ENCODE data around the gene RASGRP1.
"Not testable (repeated sequence)": the region's sequence is repeated elsewhere in the genome, so short reads cannot be mapped to it uniquely, and the experiment has no call there.

RASGRP1 gene

DNA sequence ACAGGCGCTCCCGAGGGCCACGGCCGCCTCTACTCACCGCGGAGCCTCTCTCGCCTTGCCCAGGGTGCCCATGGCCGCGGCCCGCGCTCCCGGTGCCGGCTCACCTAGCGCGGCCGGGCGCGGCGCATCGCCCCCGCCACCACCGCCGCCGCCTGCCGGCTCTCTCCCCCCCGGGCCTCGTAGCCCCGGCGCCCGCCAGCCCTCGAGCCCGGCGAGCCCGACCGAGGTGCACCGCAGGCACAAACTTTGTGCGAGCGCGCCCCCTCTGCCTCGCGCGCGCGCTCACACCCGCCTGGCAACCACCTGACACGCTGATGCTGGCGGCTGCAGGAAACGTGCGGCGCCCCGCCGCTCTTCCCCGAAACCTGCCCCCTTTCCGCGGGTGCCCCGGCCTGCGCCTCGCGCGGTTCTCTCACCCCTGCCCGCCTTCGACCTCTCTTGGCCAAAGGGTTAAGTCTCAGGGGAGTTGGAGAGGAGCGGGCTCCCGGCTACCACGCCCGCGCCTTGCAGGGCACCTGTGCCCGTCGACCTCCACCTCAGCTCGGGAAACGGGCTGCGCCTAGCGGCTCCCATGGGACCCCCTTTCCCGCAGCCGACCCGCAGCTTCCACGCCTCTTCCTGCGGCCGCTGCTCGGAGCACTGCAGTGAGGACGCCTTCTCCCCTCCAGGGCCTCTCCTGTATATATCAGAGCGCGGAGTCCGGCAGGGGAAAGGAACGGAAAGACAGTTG lies at the start of gene RASGRP1:
Gene RASGRP1 (minus strand): TSS at position 258 of the 730 bp plus-strand sequence. CDS start 186 bp downstream, at position 72.
- peak; percentile 64 for DNase-seq (ENCODE audit: low spot score)

DNA sequence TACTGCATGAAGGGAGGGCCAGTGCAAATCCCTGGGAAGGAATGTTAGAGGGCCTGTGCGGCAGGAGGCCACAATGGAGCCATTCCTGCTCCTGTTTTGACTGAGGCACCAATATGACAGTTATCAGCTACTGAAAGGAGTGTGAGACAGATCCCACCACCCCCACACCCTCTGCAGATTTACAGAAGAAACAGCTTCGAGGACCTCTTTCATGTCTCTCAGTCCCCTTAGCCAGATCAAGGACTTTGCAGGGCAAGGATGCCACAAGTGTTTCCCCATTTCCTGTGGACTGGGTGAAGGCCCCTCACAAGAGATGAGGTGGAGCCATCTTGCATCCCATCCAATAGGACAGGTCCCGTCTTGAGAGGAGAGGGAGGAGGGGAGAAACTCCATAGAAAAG lies 48.5 kb upstream of the RASGRP1 start:
- DNase-seq (ENCODE audit: low spot score): no peak

DNA sequence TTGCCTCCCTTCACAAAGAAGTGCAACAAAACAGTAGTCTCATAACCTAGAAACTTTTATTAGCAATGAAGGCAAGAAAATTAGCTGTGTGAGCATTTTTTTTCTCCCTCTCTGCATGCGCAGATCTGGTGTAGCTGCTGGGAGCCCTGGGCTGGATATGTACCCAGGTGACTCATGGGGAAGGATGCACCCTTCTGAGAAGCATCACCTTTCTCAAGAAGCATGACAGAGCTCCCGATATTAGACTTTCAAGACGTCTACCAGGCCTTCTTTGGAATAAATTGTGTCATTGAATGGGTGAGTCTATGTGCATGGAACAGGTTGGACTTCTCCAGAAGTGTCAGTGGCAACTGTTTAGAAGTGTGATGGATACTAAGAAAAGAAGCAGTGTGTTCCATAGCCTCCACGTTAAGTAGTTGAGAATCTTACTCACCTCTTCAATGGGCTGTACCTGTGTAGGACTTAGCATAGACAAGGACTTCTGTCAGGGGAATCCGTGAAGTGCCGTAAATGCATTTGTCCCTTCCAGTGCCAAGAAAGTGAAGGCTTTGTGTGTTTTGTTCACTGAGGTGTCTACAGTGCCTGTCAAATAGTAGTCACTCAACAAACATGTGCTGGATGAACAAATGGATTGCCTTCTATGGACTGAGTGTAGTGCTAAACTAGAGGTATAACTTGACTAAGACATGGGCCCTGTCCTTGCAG lies 47.7 kb upstream of the RASGRP1 start:
- DNase-seq (ENCODE audit: low spot score): no peak

DNA sequence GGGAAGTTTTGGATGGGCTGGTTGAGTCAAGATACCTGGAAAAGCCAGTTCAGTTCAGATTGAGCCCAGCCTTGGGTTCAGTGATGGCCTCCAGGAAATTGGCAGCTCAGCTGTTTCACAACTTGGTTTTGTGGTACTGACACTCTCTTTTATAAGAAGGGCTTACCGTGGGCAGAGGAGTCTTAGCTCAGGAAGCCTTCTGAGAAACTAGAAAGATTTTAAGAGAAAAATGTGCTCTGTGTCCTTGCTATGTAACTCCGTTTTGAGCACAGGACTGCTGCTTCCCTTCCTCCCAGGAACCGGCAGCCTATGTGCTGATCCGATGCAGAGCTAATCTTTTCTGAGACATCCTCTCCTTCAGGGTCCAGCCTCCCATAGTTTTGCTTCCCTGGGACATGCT lies 46.6 kb upstream of the RASGRP1 start:
- no peak for DNase-seq (ENCODE audit: low spot score)

DNA sequence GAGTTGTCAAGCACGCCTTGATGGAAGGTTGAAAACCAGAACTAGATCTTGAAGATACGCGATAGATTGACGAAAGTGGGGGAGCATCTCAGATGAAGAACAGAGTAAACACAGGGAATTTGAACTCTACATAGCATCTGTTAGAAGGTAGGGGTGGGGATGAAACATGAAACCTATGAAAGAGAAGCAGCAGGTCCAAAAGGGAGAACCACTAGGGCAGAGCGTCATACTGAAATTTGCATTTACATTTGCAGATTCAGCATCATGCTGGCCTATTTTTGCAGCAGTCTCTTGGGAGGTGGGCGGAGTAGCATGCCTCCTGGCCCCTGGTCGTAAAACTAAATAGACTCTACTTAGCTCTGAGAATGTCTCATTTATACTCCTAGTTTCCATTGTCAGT lies 46.1 kb upstream of the RASGRP1 start:
- no peak for DNase-seq (ENCODE audit: low spot score)

DNA sequence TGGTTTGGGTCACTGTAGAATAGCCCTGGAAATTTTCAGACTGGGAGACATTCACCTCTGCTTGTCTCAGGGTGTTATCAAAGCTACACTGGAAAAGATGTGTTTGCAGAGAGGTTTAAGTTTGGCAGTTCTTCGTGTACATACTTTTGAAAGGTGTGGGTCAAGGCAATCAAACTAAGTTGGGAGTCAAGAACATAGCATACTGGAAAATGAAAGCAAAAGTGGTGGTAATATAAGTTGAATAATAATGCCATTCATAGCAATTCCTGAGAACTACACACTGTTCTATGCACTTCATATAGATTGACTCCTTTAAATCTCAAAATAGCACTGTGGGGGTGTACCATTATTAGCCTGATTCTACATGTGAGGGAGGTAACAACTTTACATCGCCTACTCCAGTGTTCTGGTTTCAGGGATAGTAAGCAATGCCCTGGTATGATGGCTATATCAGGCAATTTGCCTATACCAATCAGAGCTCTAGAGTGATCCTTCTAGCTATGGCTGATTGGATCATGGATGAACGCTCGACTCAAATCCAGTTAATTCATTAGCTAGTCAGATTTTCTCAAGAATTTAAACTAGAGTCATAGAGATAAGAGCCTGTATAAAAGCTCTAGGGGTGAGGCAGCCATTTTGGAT lies 44.6 kb upstream of the RASGRP1 start:
- no peak for DNase-seq (ENCODE audit: low spot score)

DNA sequence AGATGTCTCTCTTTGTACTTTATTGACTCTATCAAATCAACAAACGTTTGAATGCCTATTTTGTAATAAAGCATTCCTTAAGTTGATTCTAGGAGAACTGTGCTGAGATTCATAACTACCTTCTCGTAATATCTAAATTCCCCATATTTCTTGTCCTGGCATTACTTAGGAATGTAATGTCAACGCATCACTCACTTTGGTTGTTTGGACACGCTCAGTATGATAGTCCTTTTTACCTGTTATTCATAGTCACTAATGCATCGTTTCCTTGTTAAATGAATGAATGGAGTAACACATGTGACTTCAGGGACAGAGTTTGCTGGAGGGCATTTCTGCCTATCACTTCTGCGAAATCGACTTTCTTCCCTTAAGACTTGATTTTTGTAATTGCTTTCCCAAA lies 44.1 kb upstream of the RASGRP1 start:
- DNase-seq (ENCODE audit: low spot score): no peak

DNA sequence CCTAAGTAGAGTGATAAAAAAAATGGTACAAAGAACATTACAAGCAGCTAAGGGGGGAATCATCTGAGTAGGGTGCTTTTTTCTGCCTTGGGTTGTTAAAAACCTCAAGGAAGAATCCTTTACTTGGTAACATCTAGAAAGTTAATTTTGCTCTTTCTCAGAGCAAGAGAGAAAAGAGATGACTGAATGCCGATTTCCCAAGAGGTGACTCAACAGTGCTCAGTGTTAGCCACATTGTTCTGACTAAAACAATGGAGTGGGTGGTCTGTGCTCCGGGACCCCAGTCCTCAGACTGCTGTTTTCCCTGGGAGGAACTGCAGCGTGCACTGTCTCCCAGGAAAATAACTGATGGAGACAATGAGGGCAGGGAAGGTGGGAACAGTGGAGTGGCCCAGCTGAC lies 41.1 kb upstream of the RASGRP1 start:
- no peak for DNase-seq (ENCODE audit: low spot score)

DNA sequence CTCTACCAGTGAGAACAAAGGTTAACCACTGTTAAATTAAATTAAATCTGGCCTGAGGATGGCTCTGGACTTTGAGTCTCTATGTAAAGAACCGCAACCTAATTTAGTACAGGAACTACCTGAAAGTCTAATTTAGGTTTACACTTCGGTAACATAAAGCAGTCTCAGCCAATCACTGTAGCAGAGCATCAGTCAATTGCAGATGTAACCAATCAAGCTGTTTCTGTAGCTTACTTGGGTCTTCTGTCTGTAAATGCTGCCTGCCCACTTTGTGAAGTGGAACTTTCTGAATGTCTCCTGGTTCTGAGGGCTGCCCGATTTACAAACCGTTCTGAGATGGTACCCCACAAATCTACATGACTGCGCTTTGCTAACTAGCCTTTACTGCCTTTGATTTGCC lies 39.1 kb upstream of the RASGRP1 start:
- no peak for DNase-seq (ENCODE audit: low spot score)

DNA sequence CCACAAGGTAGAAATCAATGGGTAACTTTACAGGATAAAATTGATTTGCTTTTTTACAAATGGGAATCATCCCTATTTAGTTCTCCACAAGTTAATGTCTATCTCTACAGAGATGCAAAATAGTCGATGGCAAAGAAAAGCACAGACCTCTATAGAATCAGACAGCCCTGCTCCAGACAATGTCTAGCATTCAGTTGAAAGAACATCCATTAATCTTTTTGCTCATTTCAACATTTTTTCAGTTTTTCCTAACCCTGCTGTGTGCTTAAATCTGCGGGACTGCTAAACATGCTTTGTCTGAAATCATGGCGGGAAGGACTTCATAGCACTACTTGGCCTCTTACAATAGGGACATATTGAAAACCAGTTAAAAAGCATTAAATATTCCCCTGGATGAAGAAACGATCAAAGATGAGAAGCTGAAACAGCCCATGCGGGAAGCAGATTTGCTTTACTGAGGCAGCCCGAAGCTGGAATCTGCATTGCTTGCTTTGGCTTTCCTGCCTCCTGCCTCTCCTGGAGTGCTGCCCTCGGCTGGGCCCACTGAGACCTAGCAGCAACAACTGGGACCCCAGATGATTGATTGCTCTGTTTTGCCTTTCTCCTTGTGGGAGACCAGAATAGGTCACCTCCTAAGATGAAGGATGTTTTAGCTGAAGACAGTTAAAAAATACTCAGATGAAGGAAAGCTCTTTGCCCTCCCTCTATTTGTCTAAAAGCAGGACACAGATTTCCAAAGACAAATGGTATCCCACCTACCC lies 38.5 kb upstream of the RASGRP1 start:
- no peak for DNase-seq (ENCODE audit: low spot score)

DNA sequence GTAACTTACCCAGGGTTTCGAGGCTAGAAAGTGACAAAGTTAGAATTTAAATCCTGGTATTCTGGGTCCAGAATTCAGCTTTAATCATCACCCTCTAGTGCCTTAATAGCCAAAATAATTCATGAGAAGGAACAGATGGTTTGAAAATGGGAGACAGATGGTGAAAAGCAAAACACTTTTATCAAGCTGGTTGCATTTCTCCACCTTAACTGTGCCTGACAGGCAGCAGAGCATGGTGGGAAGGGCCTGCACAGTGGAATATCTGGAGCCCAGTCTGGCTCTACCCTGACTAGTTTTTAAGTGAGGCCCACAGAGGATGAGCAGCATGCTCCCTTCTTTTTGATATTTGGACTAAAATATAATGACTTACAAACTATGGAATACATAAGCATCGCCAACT lies 35.6 kb upstream of the RASGRP1 start:
- no peak for DNase-seq (ENCODE audit: low spot score)

DNA sequence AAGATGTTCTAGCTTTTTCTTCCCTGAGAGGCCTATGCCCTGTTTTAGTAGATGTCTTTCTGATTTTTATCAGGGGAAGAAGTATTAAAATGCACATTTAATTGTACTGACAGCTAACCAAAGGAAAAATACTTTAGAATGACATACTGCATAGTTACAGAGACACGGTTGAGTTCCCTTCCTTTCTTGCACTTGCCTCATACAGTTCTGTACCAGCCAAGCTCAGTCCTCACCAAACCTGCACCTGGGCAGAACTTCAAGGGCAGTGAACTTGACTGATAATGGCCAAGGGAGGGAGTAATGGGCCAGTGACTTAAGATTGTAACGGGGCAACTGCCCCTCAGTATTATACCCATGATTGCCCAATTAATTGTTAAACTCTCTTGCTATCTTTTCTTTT lies 34.1 kb upstream of the RASGRP1 start:
- no peak for DNase-seq (ENCODE audit: low spot score)

DNA sequence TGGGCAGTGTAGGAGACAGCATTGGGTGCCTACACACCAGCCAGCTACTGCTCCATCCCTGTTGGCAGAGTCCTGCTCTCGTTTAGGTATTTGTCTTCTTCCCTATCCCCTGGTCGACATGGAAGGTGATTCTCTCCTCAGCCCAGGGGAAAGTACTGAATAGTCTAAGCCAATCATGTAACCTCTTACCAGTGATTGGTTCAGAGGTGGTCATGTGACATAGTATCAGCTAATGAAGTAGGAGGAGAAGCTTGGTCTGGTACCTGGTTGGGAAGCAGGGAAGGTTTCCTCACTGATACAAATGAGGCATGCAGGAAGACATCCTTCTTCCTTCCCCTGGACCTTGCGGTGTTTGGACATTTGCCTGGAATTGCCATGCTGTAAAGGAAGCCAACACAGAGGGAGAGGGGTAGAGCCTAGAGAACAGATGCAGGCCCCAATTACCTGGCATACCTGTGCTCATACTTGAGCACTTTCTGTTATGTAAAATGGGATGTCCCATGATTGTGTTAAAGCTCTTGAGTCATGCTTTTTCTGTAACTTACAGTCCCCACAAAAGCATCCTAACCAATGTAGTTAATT lies 32.7 kb upstream of the RASGRP1 start:
- DNase-seq (ENCODE audit: low spot score): no peak

DNA sequence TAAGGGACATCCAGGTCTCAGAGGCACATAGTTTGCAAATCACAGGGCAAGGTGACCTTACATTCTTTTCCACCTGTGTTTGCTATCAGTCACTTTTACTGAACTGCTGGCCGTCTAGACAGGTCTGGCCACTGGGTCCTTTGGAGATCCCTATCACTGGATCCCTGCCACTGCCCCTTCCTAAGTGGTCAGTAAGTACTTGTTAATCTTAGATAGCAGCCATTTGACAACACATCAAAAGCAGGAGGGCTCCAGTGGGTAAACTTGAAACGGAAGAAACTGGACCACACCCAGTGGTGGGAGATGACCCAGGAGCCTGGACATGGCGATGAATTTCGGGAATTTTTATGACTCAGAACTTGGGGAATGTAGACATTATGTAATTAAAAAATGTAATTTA lies 28.9 kb upstream of the RASGRP1 start:
- no peak for DNase-seq (ENCODE audit: low spot score)

DNA sequence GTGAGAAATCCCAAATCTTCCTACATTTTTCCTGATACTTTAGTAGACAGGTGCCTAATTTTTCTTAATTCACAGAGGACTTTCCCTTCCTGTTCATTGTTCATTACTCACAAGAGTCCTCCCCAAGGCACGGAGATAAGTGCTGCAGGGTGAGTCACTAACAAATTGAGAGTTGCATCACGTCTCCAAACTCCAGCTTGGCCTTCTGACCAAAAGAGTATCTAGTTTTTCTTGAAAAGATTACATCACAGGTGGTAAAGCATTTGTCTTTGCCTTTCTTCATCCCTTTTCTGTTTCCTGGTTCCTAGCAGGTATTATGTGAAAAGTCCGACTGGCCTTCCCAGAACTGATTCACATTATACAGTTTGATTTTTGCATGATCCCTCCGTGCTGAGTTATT lies 24.9 kb upstream of the RASGRP1 start:
- DNase-seq (ENCODE audit: low spot score): no peak

DNA sequence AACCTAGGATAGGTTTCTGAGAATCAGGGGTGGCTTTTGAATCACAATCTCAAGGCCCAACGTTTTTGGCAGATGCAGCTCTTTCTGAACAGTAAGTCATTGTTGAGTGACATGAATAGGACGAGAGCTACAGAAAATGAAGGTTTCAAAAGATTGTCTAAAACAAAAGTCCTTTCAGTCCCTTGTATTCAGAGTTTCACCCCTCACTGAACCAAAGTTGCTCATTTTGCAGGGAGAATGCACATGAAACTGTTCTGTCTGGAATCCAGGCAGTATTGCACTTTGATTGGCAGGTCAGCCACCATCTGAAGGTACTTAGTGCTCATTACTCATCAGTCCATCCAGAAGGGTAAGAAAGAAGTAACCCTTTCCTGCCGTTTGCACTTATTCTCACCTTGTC lies 24.1 kb upstream of the RASGRP1 start:
- DNase-seq (ENCODE audit: low spot score): no peak

DNA sequence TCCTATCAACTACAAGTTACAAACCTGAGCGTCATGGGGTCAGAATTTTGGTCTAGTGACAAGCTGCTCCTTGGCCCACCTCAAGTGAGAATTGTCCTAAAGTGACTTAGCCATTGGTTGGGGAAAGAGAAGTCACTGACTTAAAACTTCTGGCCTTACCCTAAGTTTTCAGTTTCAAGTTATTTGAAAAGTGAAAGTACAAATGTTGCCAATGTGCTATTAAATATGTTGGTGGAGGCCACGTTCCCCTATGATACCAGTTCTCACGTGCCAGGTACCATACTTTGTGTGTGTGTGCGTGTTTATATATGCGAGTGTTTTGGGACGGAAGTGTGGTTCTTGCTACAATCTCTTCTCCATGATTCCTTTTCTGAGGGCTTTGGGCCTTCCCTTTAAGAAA lies 22.6 kb upstream of the RASGRP1 start:
- no peak for DNase-seq (ENCODE audit: low spot score)

DNA sequence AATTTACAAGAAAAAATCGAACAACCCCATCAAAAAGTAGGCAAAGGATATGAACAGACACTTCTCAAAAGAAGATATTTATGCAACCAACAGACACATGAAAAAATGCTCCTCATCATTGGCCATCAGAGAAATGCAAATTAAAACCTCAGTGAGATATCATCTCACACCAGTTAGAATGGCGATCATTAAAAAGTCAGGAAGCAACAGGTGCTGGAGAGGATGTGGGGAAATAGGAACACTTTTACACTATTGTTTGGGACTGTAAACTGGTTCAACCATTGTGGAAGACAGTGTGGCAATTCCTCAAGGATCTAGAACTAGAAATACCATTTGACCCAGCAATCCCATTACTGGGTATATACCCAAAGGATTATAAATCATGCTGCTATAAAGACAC lies 21.4 kb upstream of the RASGRP1 start:
- not testable (repeated sequence) for DNase-seq (ENCODE audit: low spot score)

DNA sequence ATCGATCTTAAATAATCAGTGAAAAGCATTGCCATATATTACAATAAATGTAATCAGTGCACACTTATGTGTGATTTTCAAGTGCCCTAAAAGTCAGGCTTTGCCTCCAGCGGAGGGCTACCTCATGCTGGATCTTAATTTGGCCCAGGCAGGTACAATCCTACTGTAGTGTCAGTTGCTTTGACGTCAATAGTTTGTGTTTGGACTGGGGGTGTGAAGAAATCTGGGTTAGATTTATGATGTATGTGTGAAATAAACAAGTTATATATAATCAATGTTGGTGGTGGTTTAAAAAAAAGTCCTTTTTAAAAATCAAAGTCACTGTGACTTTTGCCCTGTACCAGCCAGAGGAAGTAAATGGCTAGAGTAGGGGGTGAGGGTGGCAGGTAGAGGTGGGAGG lies 14.0 kb upstream of the RASGRP1 start:
- DNase-seq (ENCODE audit: low spot score): no peak

DNA sequence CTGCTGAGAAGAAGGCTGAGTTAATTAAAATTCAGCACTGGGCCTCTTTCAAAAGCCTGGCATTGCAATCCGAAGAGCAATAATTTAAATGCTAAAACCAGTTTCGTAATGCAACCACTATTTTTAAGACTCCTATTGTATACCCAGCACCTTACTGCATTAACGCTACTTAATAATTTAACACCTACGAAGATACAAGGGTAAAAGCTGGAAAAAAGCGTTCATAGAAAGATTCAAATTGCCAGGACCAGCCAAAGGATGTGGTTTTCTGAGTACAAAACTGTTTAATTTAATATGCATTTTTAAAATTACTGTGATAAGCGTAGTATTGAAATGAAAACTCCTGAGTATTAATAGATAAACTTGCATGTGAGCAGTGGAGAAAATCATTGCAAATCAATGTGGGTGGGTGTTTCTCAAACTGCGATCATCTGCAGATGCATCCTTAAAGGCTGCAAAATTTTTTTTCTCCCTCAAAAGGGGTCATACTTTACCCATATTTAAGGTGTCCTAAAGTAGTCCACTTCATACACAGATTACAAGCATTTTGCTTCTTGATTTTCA lies 12.9 kb upstream of the RASGRP1 start:
- no peak for DNase-seq (ENCODE audit: low spot score)

DNA sequence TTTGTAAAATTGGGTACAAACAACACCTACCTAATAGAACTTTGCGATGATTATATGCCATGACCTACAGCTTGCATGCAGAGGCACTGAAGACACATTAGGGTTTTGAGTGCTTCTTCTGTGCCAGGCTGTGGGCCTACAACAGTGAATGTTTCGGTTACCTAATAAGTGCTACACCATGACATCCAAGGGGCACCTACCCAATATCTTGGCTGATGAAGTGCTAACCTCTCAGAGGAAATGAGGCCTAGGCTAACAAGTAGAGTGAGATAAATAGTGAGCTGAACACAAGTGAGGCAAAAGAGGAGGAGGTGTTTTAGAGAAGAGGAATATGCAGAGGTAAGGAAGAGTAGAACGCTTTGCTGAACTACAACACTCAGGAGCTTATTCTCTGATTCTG lies 12.2 kb upstream of the RASGRP1 start:
- no peak for DNase-seq (ENCODE audit: low spot score)

DNA sequence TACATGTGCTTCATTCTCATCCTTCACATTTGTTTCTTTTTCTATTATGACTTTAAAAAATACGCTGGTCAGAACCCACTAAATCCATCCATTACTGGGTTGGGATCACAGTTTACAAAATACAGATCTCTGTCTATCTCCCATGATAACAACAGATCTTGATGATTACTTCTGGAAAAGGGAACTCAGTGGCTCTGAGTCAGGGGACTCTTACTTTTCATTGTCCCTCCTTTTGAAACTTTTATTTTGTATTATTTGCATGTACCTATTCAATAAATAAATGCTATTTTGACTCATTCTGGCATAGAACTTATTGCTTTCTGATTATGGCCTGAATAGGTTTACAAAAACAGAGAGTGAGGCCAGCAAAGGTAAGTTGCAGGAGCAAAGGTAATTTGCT lies 11.6 kb upstream of the RASGRP1 start:
- DNase-seq (ENCODE audit: low spot score): no peak

Data from HuH-7 (cell line).